H1 (cell line): ENCODE results near the gene PROM2. TPM values are rescaled to one million over a fixed set of nuclear protein-coding genes. Genes with fewer than 3 reads are reported as not detected.

Experiments used
- CTCF ChIA-PET: fragments of 300-600 bp; sonication (Branson Sonifier 250); formaldehyde crosslinking; loops from one replicate; lab custom pipeline; 2021; ENCODE audit not compliant: partially characterized antibody; lab: Charles Lee
- POLR2A ChIA-PET: fragments of 300-600 bp; sonication (Branson Sonifier 250); formaldehyde crosslinking; loops from one replicate; lab custom pipeline; 2021; ENCODE audit warnings: inconsistent platforms; ENCODE audit not compliant: partially characterized antibody; lab: Charles Lee
- DNase-seq, 2 experiments: peaks; one replicate each; pipeline versions ENCODE4 v3.0.0 to v3.0.0-alpha.2; 2010 to 2022; ENCODE audit warnings: low spot score in 2 of 2, low read depth in 1 of 2, mixed read lengths in 1 of 2
- FAIRE-seq: peaks from 2 replicates; lab custom pipeline; 2011; peaks lifted over from hg19 to GRCh38; lab: Jason Lieb, UNC
- H2AFZ ChIP-seq: 2 replicates; pipeline ENCODE4 v1.8.1; 2012; ENCODE audit warnings: low read length, inconsistent platforms
- H2AK5ac ChIP-seq: 2 replicates; pipeline ENCODE4 v1.6.1; 2013; ENCODE audit warnings: low read depth, low read length
- H2BK120ac ChIP-seq: replicated peaks from 2 replicates; pipeline ENCODE3; 2013; ENCODE audit warnings: low read depth, low read length, inconsistent platforms
- H2BK12ac ChIP-seq: 2 replicates; pipeline ENCODE4 v1.6.1; 2013; ENCODE audit warnings: low read depth, low read length
- H2BK15ac ChIP-seq: 2 replicates; pipeline ENCODE4 v1.6.1; 2013; ENCODE audit warnings: low read length
- H2BK20ac ChIP-seq: 2 replicates; pipeline ENCODE4 v1.6.1; 2013; ENCODE audit warnings: low read length
- H2BK5ac ChIP-seq: 2 replicates; pipeline ENCODE4 v1.6.1; 2013; ENCODE audit warnings: low read depth, low read length
- H3K14ac ChIP-seq: 2 replicates; pipeline ENCODE4 v1.6.1; 2013; ENCODE audit warnings: inconsistent platforms; ENCODE audit not compliant: insufficient read length
- H3K18ac ChIP-seq: 2 replicates; pipeline ENCODE4 v1.6.1; 2013; ENCODE audit warnings: low read length; ENCODE audit errors: extremely low read depth
- H3K23ac ChIP-seq: 2 replicates; pipeline ENCODE4 v1.6.1; 2013; ENCODE audit warnings: inconsistent platforms; ENCODE audit not compliant: insufficient read length
- H3K23me2 ChIP-seq: 2 replicates; pipeline ENCODE4 v1.6.1; 2013; ENCODE audit warnings: low read depth, low read length
- H3K27ac ChIP-seq: 2 replicates; pipeline ENCODE4 v1.6.1; 2011; ENCODE audit warnings: low read depth, low read length, inconsistent platforms
- H3K27me3 ChIP-seq, 4 experiments: replicated peaks in 1 of 4; 1 replicate in 1 of 4; 2 replicates in 3 of 4; pipeline versions ENCODE4 v1.6.1 to v1.8.1; 2011 to 2013; ENCODE audit warnings: low read length in 3 of 4, mild to moderate bottlenecking in 3 of 4, inconsistent platforms in 2 of 4, mixed read lengths in 2 of 4, moderate library complexity in 1 of 4; ENCODE audit not compliant: control insufficient read depth in 3 of 4, insufficient read depth in 3 of 4; ENCODE audit errors: extremely low read depth in 1 of 4
- H3K36me3 ChIP-seq, 4 experiments: 2 replicates each; pipeline versions ENCODE4 v1.6.1 to v1.8.1; 2011 to 2013; ENCODE audit warnings: mild to moderate bottlenecking in 4 of 4, low read length in 3 of 4, moderate library complexity in 2 of 4, control low read depth in 1 of 4, inconsistent platforms in 1 of 4; ENCODE audit not compliant: insufficient read depth in 4 of 4, control insufficient read depth in 2 of 4
- H3K4ac ChIP-seq: replicated peaks from 2 replicates; pipeline ENCODE3; 2013; ENCODE audit warnings: low read length, low read depth, mixed read lengths, inconsistent platforms; ENCODE audit not compliant: insufficient read length
- H3K4me1 ChIP-seq, 4 experiments: replicated peaks in 1 of 4; 1 replicate in 1 of 4; 2 replicates in 3 of 4; pipeline versions ENCODE4 v1.6.1 to v1.8.1; 2011 to 2013; ENCODE audit warnings: low read length in 3 of 4, inconsistent platforms in 2 of 4, mixed read lengths in 1 of 4; ENCODE audit not compliant: insufficient read depth in 4 of 4, control insufficient read depth in 3 of 4
- H3K4me2 ChIP-seq, 2 experiments: 2 replicates each; pipeline versions ENCODE4 v1.6.1 to v1.8.1; 2011 to 2013; ENCODE audit warnings: low read depth in 2 of 2, low read length in 2 of 2, control low read depth in 1 of 2, inconsistent platforms in 1 of 2, mild to moderate bottlenecking in 1 of 2; ENCODE audit not compliant: insufficient read depth in 1 of 2
- H3K4me3 ChIP-seq, 4 experiments: fragments of 200-600, 300-600 bp in 1 of 4; sonication (generic), shearing (Covaris generic), sonication (Bioruptor Twin) in 1 of 4; 2 replicates each; pipeline versions ENCODE4 v1.5.1 to v1.8.1; 2011 to 2016; ENCODE audit warnings: low read length in 4 of 4, low read depth in 3 of 4, control low read depth in 2 of 4, inconsistent platforms in 2 of 4, mild to moderate bottlenecking in 2 of 4, mixed read lengths in 1 of 4, moderate library complexity in 1 of 4; ENCODE audit not compliant: insufficient read depth in 2 of 4; ENCODE audit errors: extremely low read depth in 1 of 4
- H3K56ac ChIP-seq: replicated peaks from 2 replicates; pipeline ENCODE3; 2013; ENCODE audit warnings: low read depth, mild to moderate bottlenecking, mixed read lengths, low read length, inconsistent platforms; ENCODE audit not compliant: insufficient read length
- H3K79me1 ChIP-seq: 2 replicates; pipeline ENCODE4 v1.6.1; 2013; ENCODE audit warnings: low read depth, low read length, control low read depth
- H3K79me2 ChIP-seq, 2 experiments: 2 replicates each; pipeline versions ENCODE4 v1.6.1 to v1.8.1; 2012 to 2013; ENCODE audit warnings: low read length in 2 of 2, mild to moderate bottlenecking in 2 of 2, inconsistent platforms in 1 of 2; ENCODE audit not compliant: insufficient read depth in 2 of 2, control insufficient read depth in 1 of 2
- H3K9ac ChIP-seq, 4 experiments: replicated peaks in 1 of 4; 1 replicate in 1 of 4; 2 replicates in 3 of 4; pipeline versions ENCODE4 v1.6.1 to v1.8.1; 2011 to 2013; ENCODE audit warnings: low read depth in 3 of 4, low read length in 3 of 4, control low read depth in 2 of 4, mild to moderate bottlenecking in 2 of 4, moderate library complexity in 2 of 4, inconsistent platforms in 1 of 4; ENCODE audit errors: extremely low read depth in 1 of 4
- H3K9me3 ChIP-seq, 2 experiments: 2 replicates each; pipeline versions ENCODE4 v1.6.1 to v1.8.1; 2012 to 2013; ENCODE audit warnings: mild to moderate bottlenecking in 2 of 2, moderate library complexity in 2 of 2, control low read depth in 1 of 2, inconsistent platforms in 1 of 2, low read depth in 1 of 2, low read length in 1 of 2, mixed read lengths in 1 of 2; ENCODE audit not compliant: insufficient read depth in 2 of 2
- H4K20me1 ChIP-seq, 2 experiments: replicated peaks in 1 of 2; 2 replicates each; pipeline versions ENCODE3 to v1.8.1; 2011 to 2013; ENCODE audit warnings: inconsistent platforms in 2 of 2, low read length in 2 of 2, mild to moderate bottlenecking in 1 of 2; ENCODE audit not compliant: insufficient read depth in 2 of 2, control insufficient read depth in 1 of 2
- H4K5ac ChIP-seq: 2 replicates; pipeline ENCODE4 v1.6.1; 2013; ENCODE audit warnings: low read length, low read depth, mixed read lengths, inconsistent platforms; ENCODE audit not compliant: insufficient read length
- H4K8ac ChIP-seq: 2 replicates; pipeline ENCODE4 v1.8.0; 2013; ENCODE audit warnings: mild to moderate bottlenecking, moderate library complexity, low read length, inconsistent platforms; ENCODE audit not compliant: insufficient read depth; ENCODE audit errors: extremely low read depth
- H4K91ac ChIP-seq: replicated peaks from 2 replicates; pipeline ENCODE3; 2013; ENCODE audit warnings: low read length, mixed read lengths, inconsistent platforms; ENCODE audit not compliant: insufficient read length
- POLR2AphosphoS5 ChIP-seq: IDR thresholded peaks from 2 replicates; pipeline ENCODE4 v1.6.1; 2011; ENCODE audit warnings: low read depth, low read length
- TAF7 ChIP-seq: optimal IDR thresholded peaks from 2 replicates; pipeline ENCODE3; 2011; ENCODE audit warnings: low read depth, mild to moderate bottlenecking, inconsistent platforms, low read length, moderate library complexity, borderline replicate concordance
- WGBS, 2 experiments: shearing (Covaris generic) in 1 of 2; methylation state at CpG; one replicate each; pipeline versions ENCODE4 v1.1.6 to v1.1.7; 2013 to 2015; ENCODE audit warnings: low lambda C conversion rate in 2 of 2, mixed read lengths in 2 of 2, inconsistent platforms in 1 of 2, low coverage in 1 of 2, missing lambda C conversion rate in 1 of 2; ENCODE audit not compliant: insufficient replicate concordance in 2 of 2, insufficient coverage in 1 of 2, insufficient read length in 1 of 2; ENCODE audit errors: extremely low coverage in 1 of 2, missing lambda C conversion rate in 1 of 2; 5-methylcytosine and 5-hydroxymethylcytosine counted together
- polyA plus RNA-seq, 7 experiments: library from polyadenylated mRNA; depleted of rRNA in 3 of 7; stranded (reverse) in 5 of 7; unstranded in 2 of 7; fragments of >200 nt in 5 of 7; fragments of 200-250 nt in 2 of 7; gene quantifications; 1 replicate in 5 of 7; 2 replicates in 1 of 7; 4 replicates in 1 of 7; pipeline versions ENCODE4 v1.2.1 to v1.2.3, GENCODE V29; 2011 to 2013; ENCODE audit warnings: missing spikeins in 2 of 7, mixed read lengths in 2 of 7
- total RNA-seq: library from RNA; stranded (reverse); fragmentation: NEBNext Ultra II Directional; extraction: Animal tissue kit (Norgen Biotek cat#: 25700); gene quantifications from 2 replicates; pipeline ENCODE4 v1.2.1, GENCODE V29; 2021

Gene PROM2
- total and polyA plus RNA-seq, 2 of the 8 experiments (the other 6 are each of a cell fraction or from before 2014, with no cell fraction given): 1.6 to 3.8 TPM

- H4K91ac ChIP-seq: no peak overlapping the region
- H2BK5ac ChIP-seq: no peak overlapping the region
- H3K27ac ChIP-seq: no peak overlapping the region
- CTCF ChIA-PET: no interaction called here
- no peak overlapping the region for H2BK120ac ChIP-seq
- WGBS, 2 experiments: 88% methylated on average over 4 of the region's 4 CpGs; no CpG with 5 or more reads in 1 of the 2 experiments
- H3K23me2 ChIP-seq: no peaks in the 10 kb centered on the region; the same call in 1 of the 2 replicates
- H4K8ac ChIP-seq: no peak overlapping the region
- H3K9ac ChIP-seq: no peak overlapping the region
- POLR2A ChIA-PET: no interaction called here
- no peaks in the 10 kb centered on the region for H4K20me1 ChIP-seq
- no peak for FAIRE-seq
- no peak overlapping the region for H3K18ac ChIP-seq
- H3K36me3 ChIP-seq: no peaks in the 10 kb centered on the region
- DNase-seq: no peak
- H3K79me1 ChIP-seq: no peaks in the 10 kb centered on the region
- H3K4ac ChIP-seq: no peak overlapping the region
- H3K4me2 ChIP-seq: no peak overlapping the region
- peaks cover 63 to 96% of the 10 kb centered on the region in 2 experiments for H3K9me3 ChIP-seq
- H3K56ac ChIP-seq: no peak overlapping the region
- no peaks in the 10 kb centered on the region; a peak in 1 of 7 replicates for H3K4me1 ChIP-seq
- no peak overlapping the region for H3K23ac ChIP-seq
- H2BK15ac ChIP-seq: no peak overlapping the region
- no peak overlapping the region for H4K5ac ChIP-seq
- H2AK5ac ChIP-seq: no peak overlapping the region
- no peak overlapping the region for H2BK20ac ChIP-seq
- H3K14ac ChIP-seq: no peak overlapping the region
- no peaks in the 10 kb centered on the region for H3K27me3 ChIP-seq
- H2BK12ac ChIP-seq: no peak overlapping the region
- H2AFZ ChIP-seq: no peak overlapping the region
- no peak overlapping the region for H3K4me3 ChIP-seq
- TF ChIP-seq TAF7 (no peak), POLR2AphosphoS5 (no peak)
- H3K79me2 ChIP-seq: no peaks in the 10 kb centered on the region
Observed at GRCh38 chr2:95310651-95311050, 36.4 kb downstream of the PROM2 start.
